Fibroblast of lung (primary cell): ENCODE results near the gene CDCA7L. TPM values are rescaled to one million over a fixed set of nuclear protein-coding genes. Genes with fewer than 3 reads are reported as not detected.

Source experiments
- DNase-seq, 2 donors: peaks; one replicate each; pipeline versions ENCODE4 v3.0.0 to v3.0.0-alpha.2; 2010; ENCODE audit warnings: low read depth in 2 of 2
- H2AFZ ChIP-seq: 2 replicates; pipeline ENCODE4 v1.5.1; 2012; ENCODE audit warnings: low read length, control low read depth, inconsistent platforms
- H3K27ac ChIP-seq: 2 replicates; pipeline ENCODE4 v1.5.1; 2011; ENCODE audit warnings: low read length, control low read depth; ENCODE audit not compliant: insufficient read depth
- H3K27me3 ChIP-seq: 2 replicates; pipeline ENCODE4 v1.5.1; 2011; ENCODE audit warnings: mild to moderate bottlenecking, low read length; ENCODE audit not compliant: control insufficient read depth, insufficient read depth
- H3K36me3 ChIP-seq: 2 replicates; pipeline ENCODE4 v1.5.1; 2011; ENCODE audit warnings: low read length; ENCODE audit not compliant: control insufficient read depth, insufficient read depth
- H3K4me1 ChIP-seq: 2 replicates; pipeline ENCODE4 v1.5.1; 2011; ENCODE audit warnings: low read length; ENCODE audit not compliant: control insufficient read depth, insufficient read depth; ENCODE audit errors: extremely low read depth
- H3K4me2 ChIP-seq: 2 replicates; pipeline ENCODE4 v1.5.1; 2011; ENCODE audit warnings: low read length, control low read depth; ENCODE audit not compliant: insufficient read depth; ENCODE audit errors: extremely low read depth
- H3K4me3 ChIP-seq, 4 experiments: fragments of 200-600 bp in 1 of 4; sonication (generic) in 1 of 4; replicated peaks in 1 of 4; 2 replicates each; pipeline ENCODE4 v1.5.1; 2011 to 2016; ENCODE audit warnings: low read length in 4 of 4, low read depth in 3 of 4, mild to moderate bottlenecking in 3 of 4, control low read depth in 2 of 4, inconsistent platforms in 1 of 4, mixed read lengths in 1 of 4; ENCODE audit not compliant: insufficient read depth in 1 of 4; ENCODE audit errors: control extremely low read depth in 1 of 4
- H3K79me2 ChIP-seq: 2 replicates; pipeline ENCODE4 v1.5.1; 2012; ENCODE audit warnings: mild to moderate bottlenecking, low read length, inconsistent platforms; ENCODE audit not compliant: control insufficient read depth, insufficient read depth
- H3K9ac ChIP-seq: 2 replicates; pipeline ENCODE4 v1.5.1; 2011; ENCODE audit warnings: mild to moderate bottlenecking, low read length, control low read depth; ENCODE audit not compliant: insufficient read depth
- H3K9me3 ChIP-seq: 2 replicates; pipeline ENCODE4 v1.5.1; 2012; ENCODE audit warnings: low read depth, low read length; ENCODE audit not compliant: control insufficient read depth, insufficient read depth
- H4K20me1 ChIP-seq: 2 replicates; pipeline ENCODE4 v1.5.1; 2011; ENCODE audit warnings: low read length; ENCODE audit not compliant: control insufficient read depth, insufficient read depth; ENCODE audit errors: extremely low read depth
- EZH2 ChIP-seq: IDR thresholded peaks from 2 replicates; pipeline ENCODE4 v1.5.1; 2012; ENCODE audit warnings: low read length, control low read depth, mild to moderate bottlenecking; ENCODE audit errors: missing control alignments
- polyA plus RNA-seq, 2 donors: library from polyadenylated mRNA; depleted of rRNA in 1 of 2; stranded (reverse) in 1 of 2; unstranded in 1 of 2; fragments of >200 nt; gene quantifications; 2 replicates each; pipeline ENCODE4 v1.2.1, GENCODE V29; 2011 to 2012; ENCODE audit warnings: missing spikeins in 1 of 2
- total RNA-seq: library from RNA; depleted of rRNA; stranded (reverse); fragments of >200 nt; gene quantifications from 2 replicates; pipeline ENCODE4 v1.2.1, GENCODE V29; 2014
- TF ChIP-seq, protein P1 (sequence below), 2 donors: IDR thresholded peaks in 1 of 2; conservative IDR thresholded peaks in 1 of 2; 1 replicate in 1 of 2; 2 replicates in 1 of 2; pipeline ENCODE4 v1.5.1; 2011 to 2012; ENCODE audit warnings: low read length in 2 of 2, control low read depth in 1 of 2, inconsistent platforms in 1 of 2, low read depth in 1 of 2, mild to moderate bottlenecking in 1 of 2

The CDCA7L gene
- total and polyA plus RNA-seq, 2 donors (not counting 1 experiment from before 2014, with no cell fraction given): 25.3 to 29.1 TPM

DNA sequence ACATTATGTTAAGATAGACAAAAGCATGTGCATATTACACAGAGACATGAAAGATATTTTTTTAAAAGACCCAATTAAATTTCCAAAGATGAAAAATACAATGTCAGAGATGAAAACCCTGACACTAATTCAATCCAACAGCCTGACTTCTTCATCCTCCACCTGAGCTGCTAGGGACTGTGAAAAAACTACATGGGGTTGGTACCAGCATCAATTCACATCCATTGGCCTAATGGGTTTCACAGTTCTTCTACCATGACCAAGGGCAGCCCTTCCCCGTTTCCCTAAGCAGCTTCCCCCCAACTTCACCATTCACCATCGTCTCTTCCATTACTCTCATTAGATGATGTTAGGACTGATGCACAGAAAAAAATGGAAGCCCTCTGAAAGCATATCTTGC lies 37.4 kb upstream of the CDCA7L start:
- Histone ChIP-seq H3K36me3 (no peaks in the 10 kb centered on the region), H3K4me2 (no peak overlapping the region), H4K20me1 (no peaks in the 10 kb centered on the region), H3K79me2 (no peaks in the 10 kb centered on the region), H2AFZ (no peak overlapping the region), H3K27ac (no peak overlapping the region), H3K9me3 (no peaks in the 10 kb centered on the region), H3K4me3 (no peak overlapping the region), H3K27me3 (no peaks in the 10 kb centered on the region), H3K4me1 (no peaks in the 10 kb centered on the region), H3K9ac (no peak overlapping the region)
- TF ChIP-seq, protein P1, sequence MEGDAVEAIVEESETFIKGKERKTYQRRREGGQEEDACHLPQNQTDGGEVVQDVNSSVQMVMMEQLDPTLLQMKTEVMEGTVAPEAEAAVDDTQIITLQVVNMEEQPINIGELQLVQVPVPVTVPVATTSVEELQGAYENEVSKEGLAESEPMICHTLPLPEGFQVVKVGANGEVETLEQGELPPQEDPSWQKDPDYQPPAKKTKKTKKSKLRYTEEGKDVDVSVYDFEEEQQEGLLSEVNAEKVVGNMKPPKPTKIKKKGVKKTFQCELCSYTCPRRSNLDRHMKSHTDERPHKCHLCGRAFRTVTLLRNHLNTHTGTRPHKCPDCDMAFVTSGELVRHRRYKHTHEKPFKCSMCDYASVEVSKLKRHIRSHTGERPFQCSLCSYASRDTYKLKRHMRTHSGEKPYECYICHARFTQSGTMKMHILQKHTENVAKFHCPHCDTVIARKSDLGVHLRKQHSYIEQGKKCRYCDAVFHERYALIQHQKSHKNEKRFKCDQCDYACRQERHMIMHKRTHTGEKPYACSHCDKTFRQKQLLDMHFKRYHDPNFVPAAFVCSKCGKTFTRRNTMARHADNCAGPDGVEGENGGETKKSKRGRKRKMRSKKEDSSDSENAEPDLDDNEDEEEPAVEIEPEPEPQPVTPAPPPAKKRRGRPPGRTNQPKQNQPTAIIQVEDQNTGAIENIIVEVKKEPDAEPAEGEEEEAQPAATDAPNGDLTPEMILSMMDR (conservative IDR thresholded peaks at IDR 0.05 in 1 of 2, IDR thresholded peaks at IDR 0.05 in 1 of 2; ENCODE audit: low read depth in 1 of 2, low read length in 2 of 2): no peak
- no peak for TF ChIP-seq EZH2
- DNase-seq: no peak

DNA sequence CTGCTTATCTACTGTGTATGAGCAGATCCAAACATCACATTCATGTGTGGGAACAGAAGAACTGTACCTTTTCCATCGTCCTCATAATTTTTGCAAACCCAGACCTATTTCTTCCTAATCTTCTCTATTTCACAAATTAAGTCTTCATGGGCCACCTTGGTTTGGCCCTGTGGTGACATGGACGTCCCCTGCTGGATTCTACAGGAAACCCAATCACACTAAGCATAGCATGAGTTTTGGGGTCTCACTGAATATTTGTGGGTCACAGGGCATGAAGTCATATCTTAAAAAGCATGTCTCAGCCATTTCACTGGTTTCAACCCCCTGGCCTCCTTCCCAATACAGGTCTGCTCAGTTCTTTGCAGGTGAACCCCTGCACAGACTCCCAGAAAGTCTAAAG lies 35.8 kb upstream of the CDCA7L start:
- Histone ChIP-seq H3K4me3 (no peak overlapping the region), H3K4me1 (no peaks in the 10 kb centered on the region), H2AFZ (no peak overlapping the region), H3K27ac (no peak overlapping the region), H3K36me3 (no peaks in the 10 kb centered on the region), H3K79me2 (no peaks in the 10 kb centered on the region), H3K9ac (no peak overlapping the region), H4K20me1 (no peaks in the 10 kb centered on the region), H3K27me3 (no peaks in the 10 kb centered on the region), H3K9me3 (no peaks in the 10 kb centered on the region), H3K4me2 (no peak overlapping the region)
- TF ChIP-seq, protein P1 (conservative IDR thresholded peaks at IDR 0.05 in 1 of 2, IDR thresholded peaks at IDR 0.05 in 1 of 2; ENCODE audit: low read depth in 1 of 2, low read length in 2 of 2): no peak
- no peak for TF ChIP-seq EZH2
- no peak for DNase-seq

DNA sequence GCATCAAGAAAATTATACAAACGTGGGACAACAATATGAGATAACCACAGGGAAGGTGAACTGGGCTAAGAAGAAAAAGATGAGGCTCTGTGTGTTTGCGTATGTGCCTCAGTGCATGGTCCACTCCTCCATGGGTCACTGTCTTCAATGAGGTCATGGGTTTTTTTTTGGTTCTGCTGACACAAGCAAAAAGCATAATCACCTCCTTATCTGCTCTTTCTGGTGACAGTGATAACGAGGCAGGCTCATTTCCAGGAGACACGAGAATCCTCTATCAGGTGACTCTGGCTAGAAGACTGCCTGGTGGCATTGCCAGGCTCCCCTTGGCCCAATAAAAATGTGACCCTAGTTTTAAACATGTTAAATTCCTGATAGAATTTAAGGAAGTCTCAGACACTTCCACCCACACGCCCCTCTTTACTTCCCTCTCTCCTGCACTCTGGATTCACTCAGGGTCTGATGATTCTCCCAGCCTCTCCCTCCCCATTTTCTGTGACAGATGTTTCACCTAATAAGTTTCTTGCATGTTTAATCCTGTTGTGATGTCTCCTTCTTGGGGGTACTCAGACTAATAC lies 35.3 kb upstream of the CDCA7L start:
- H3K4me2 ChIP-seq: no peak overlapping the region

More for the DNA sequence above, 35.3 kb upstream of the CDCA7L start:
- no peak for DNase-seq
- no peaks in the 10 kb centered on the region for H3K9me3 ChIP-seq
- H3K36me3 ChIP-seq: no peaks in the 10 kb centered on the region
- H2AFZ ChIP-seq: no peak overlapping the region
- no peaks in the 10 kb centered on the region for H3K27me3 ChIP-seq
- no peak overlapping the region for H3K9ac ChIP-seq
- no peak overlapping the region for H3K4me3 ChIP-seq
- TF ChIP-seq EZH2: no peak
- TF ChIP-seq, protein P1 (conservative IDR thresholded peaks at IDR 0.05 in 1 of 2, IDR thresholded peaks at IDR 0.05 in 1 of 2; ENCODE audit: low read depth in 1 of 2, low read length in 2 of 2): no peak
- no peaks in the 10 kb centered on the region for H3K79me2 ChIP-seq
- no peak overlapping the region for H3K27ac ChIP-seq
- H3K4me1 ChIP-seq: no peaks in the 10 kb centered on the region
- H4K20me1 ChIP-seq: no peaks in the 10 kb centered on the region
